HepG2 (cell line): ENCODE results near the gene GPER1. TPM values are rescaled to one million over a fixed set of nuclear protein-coding genes. Genes with fewer than 3 reads are reported as not detected.

Experiments used
- BRCA1 ChIP-seq: sonication (generic); formaldehyde crosslinking; IDR thresholded peaks from 2 replicates; pipeline ENCODE4 v1.4.0; 2020; ENCODE audit warnings: missing genetic modification reagents
- CHD2 ChIP-seq: IDR thresholded peaks from 2 replicates; pipeline ENCODE4 v1.6.1; 2011; ENCODE audit warnings: low read depth, low read length, improper control_type of control experiment
- ELF4 ChIP-seq: sonication (generic); formaldehyde crosslinking; IDR thresholded peaks from 2 replicates; pipeline ENCODE4 v1.5.0; 2020; ENCODE audit warnings: missing genetic modification reagents, mild to moderate bottlenecking, moderate library complexity, borderline replicate concordance
- ETV5 ChIP-seq: IDR thresholded peaks from 2 replicates; pipeline ENCODE4 v1.6.1; 2018; ENCODE audit warnings: missing biosample characterization, missing genetic modification reagents, inconsistent platforms, borderline replicate concordance
- HNF1A ChIP-seq, 2 experiments: sonication (generic) in 1 of 2; formaldehyde crosslinking in 1 of 2; IDR thresholded peaks; 2 replicates each; pipeline versions ENCODE4 v1.4.0 to v1.6.1; 2016 to 2020; ENCODE audit warnings: borderline replicate concordance in 1 of 2, low read depth in 1 of 2, mild to moderate bottlenecking in 1 of 2, missing genetic modification reagents in 1 of 2
- ISX ChIP-seq: sonication (generic); formaldehyde crosslinking; conservative IDR thresholded peaks from 2 replicates; pipeline ENCODE4 v1.5.0; 2020; ENCODE audit warnings: missing genetic modification reagents
- JARID2 ChIP-seq: sonication (generic); formaldehyde crosslinking; IDR thresholded peaks from 2 replicates; pipeline ENCODE4 v1.8.1; 2023; ENCODE audit warnings: missing genetic modification reagents, inconsistent platforms; ENCODE audit not compliant: insufficient replicate concordance
- MEIS2 ChIP-seq: sonication (generic); formaldehyde crosslinking; IDR thresholded peaks from 2 replicates; pipeline ENCODE4 v1.9.0; 2021; ENCODE audit warnings: mild to moderate bottlenecking, missing genetic modification reagents
- STAT6 ChIP-seq: sonication (generic); formaldehyde crosslinking; IDR thresholded peaks from 2 replicates; pipeline ENCODE4 v1.4.0; 2020; ENCODE audit warnings: missing genetic modification reagents, mild to moderate bottlenecking, borderline replicate concordance
- TCF12 ChIP-seq, 2 experiments: fragments of 450-650 bp in 1 of 2; sonication (generic) in 1 of 2; formaldehyde crosslinking in 1 of 2; IDR thresholded peaks; 2 replicates each; pipeline versions ENCODE4 v1.6.1 to v1.8.0; 2017 to 2022; ENCODE audit warnings: antibody characterized with exemption in 1 of 2, mild to moderate bottlenecking in 1 of 2, missing genetic modification reagents in 1 of 2, moderate library complexity in 1 of 2
- ZNF30 ChIP-seq: sonication (generic); formaldehyde crosslinking; IDR thresholded peaks from 2 replicates; pipeline ENCODE4 v1.5.0; 2020; ENCODE audit warnings: mild to moderate bottlenecking, missing genetic modification reagents
- ZNF510 ChIP-seq: sonication (generic); formaldehyde crosslinking; IDR thresholded peaks from 2 replicates; pipeline ENCODE4 v1.4.0; 2020; ENCODE audit warnings: low read depth, mild to moderate bottlenecking, missing genetic modification reagents
- polyA plus RNA-seq, 8 experiments: library from polyadenylated mRNA; depleted of rRNA in 3 of 8; stranded (reverse) in 7 of 8; unstranded in 1 of 8; fragments of >200 nt; fragmentation: Illumina TruSeq in 4 of 8; extraction: Trizol in 4 of 8; gene quantifications; 2 replicates each; pipeline versions ENCODE4 v1.2.1 to v1.2.3, GENCODE V29; 2011 to 2016; ENCODE audit warnings: low read depth in 4 of 8, missing spikeins in 1 of 8, mixed read lengths in 1 of 8; ENCODE audit not compliant: insufficient read depth in 1 of 8
- total RNA-seq, 5 experiments: library from RNA; depleted of rRNA; stranded (reverse); fragments of >200 nt; fragmentation: Illumina TruSeq; extraction: Trizol; gene quantifications; 2 replicates each; pipeline ENCODE4 v1.2.3, GENCODE V29; 2016; ENCODE audit warnings: low read depth in 1 of 5
- TF ChIP-seq, protein P1 (sequence below): sonication (generic); formaldehyde crosslinking; IDR thresholded peaks from 2 replicates; pipeline ENCODE4 v1.8.0; 2022; ENCODE audit warnings: mild to moderate bottlenecking, missing genetic modification reagents
- TF ChIP-seq, protein P2 (sequence below): sonication (generic); formaldehyde crosslinking; IDR thresholded peaks from 2 replicates; pipeline ENCODE4; 2020; ENCODE audit warnings: missing genetic modification reagents, mild to moderate bottlenecking, borderline replicate concordance

GPER1 gene
- total and polyA plus RNA-seq, 2 of the 13 experiments (the other 11 are each of a cell fraction or from before 2014, with no cell fraction given), result 12.7 to 19.7 TPM

GRCh38 chr7:1101563-1102431, 13.9 kb downstream of the GPER1 start (continued):
- no peak for TF ChIP-seq HNF1A (IDR thresholded peaks at IDR 0.05; ENCODE audit: low read depth)
- TF ChIP-seq HNF1A (CRISPR knock-in tag; IDR thresholded peaks at IDR 0.05; ENCODE audit: borderline replicate concordance), result no peak; the same call in 1 of the 2 replicates
- TF ChIP-seq ETV5 (CRISPR knock-in tag), result no peak
- TF ChIP-seq BRCA1, result no peak
- no peak for TF ChIP-seq ZNF510 (CRISPR knock-in tag)
- TF ChIP-seq CHD2, result no peak
- TF ChIP-seq, protein P1, sequence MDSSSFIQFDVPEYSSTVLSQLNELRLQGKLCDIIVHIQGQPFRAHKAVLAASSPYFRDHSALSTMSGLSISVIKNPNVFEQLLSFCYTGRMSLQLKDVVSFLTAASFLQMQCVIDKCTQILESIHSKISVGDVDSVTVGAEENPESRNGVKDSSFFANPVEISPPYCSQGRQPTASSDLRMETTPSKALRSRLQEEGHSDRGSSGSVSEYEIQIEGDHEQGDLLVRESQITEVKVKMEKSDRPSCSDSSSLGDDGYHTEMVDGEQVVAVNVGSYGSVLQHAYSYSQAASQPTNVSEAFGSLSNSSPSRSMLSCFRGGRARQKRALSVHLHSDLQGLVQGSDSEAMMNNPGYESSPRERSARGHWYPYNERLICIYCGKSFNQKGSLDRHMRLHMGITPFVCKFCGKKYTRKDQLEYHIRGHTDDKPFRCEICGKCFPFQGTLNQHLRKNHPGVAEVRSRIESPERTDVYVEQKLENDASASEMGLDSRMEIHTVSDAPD (CRISPR knock-in tag), result no peak
- TF ChIP-seq ZNF30, result no peak
- no peak for TF ChIP-seq MEIS2 (CRISPR knock-in tag)
- no peak for TF ChIP-seq JARID2 (CRISPR knock-in tag)
- no peak for TF ChIP-seq ELF4
- TF ChIP-seq STAT6 (CRISPR knock-in tag), result no peak
- no peak for TF ChIP-seq ISX (CRISPR knock-in tag)
- no peak for TF ChIP-seq TCF12 (IDR thresholded peaks at IDR 0.05)
- TF ChIP-seq TCF12 (CRISPR knock-in tag; IDR thresholded peaks at IDR 0.05), result no peak
- TF ChIP-seq, protein P2, sequence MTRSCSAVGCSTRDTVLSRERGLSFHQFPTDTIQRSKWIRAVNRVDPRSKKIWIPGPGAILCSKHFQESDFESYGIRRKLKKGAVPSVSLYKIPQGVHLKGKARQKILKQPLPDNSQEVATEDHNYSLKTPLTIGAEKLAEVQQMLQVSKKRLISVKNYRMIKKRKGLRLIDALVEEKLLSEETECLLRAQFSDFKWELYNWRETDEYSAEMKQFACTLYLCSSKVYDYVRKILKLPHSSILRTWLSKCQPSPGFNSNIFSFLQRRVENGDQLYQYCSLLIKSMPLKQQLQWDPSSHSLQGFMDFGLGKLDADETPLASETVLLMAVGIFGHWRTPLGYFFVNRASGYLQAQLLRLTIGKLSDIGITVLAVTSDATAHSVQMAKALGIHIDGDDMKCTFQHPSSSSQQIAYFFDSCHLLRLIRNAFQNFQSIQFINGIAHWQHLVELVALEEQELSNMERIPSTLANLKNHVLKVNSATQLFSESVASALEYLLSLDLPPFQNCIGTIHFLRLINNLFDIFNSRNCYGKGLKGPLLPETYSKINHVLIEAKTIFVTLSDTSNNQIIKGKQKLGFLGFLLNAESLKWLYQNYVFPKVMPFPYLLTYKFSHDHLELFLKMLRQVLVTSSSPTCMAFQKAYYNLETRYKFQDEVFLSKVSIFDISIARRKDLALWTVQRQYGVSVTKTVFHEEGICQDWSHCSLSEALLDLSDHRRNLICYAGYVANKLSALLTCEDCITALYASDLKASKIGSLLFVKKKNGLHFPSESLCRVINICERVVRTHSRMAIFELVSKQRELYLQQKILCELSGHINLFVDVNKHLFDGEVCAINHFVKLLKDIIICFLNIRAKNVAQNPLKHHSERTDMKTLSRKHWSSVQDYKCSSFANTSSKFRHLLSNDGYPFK, result no peak
